ENCODE measurements around the gene MEIS2. TPM values are rescaled to one million over a fixed set of nuclear protein-coding genes. Genes with fewer than 3 reads are reported as not detected.

Gene MEIS2
- total RNA-seq, 2 experiments from 2014 or later = not detected

- Mint-ChIP-seq H3K4me3 (no peak overlapping the region), H3K9me3 (ENCODE audit: low read depth) (no peaks in the 10 kb centered on the region), H3K36me3 (ENCODE audit: low read depth) (no peaks in the 10 kb centered on the region), H3K4me1 (no peaks in the 10 kb centered on the region), H3K27ac (no peak overlapping the region), H3K27me3 (peaks cover 2% of the 10 kb centered on the region)
- intact Hi-C loops (cut with DNase I, micrococcal nuclease) = no loop called here
- CTCF ChIA-PET = no interaction called here
- no peak for DNase-seq
- POLR2A ChIA-PET = no interaction called here
- no peak for ATAC-seq
These were observed 89.8 kb downstream of the MEIS2 start for GRCh38 chr15:37010595-37010994.

DNA sequence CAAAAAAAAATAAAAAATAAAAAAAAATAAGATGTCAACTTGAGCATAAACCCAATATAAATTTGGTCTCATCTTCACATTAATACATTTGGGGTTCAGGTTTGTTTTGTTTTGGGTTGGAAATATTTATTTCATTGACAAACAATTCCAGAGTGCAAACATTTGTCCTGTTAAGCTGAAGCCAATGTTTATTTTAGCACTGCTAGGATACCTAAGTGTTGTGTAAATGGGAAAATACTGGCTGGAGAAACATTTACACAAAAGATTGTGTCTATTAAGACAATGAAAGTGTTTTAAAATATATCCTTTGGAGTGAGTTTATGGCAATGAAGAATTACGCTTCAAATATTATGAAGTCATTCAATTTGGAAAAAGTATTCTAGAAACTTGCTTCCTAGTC is 91.1 kb downstream of the MEIS2 start:
- ATAC-seq (no peak), DNase-seq (no peak)
- POLR2A ChIA-PET = no interaction called here
- H3K4me3 Mint-ChIP-seq = no peak overlapping the region
- no peaks in the 10 kb centered on the region for H3K36me3 Mint-ChIP-seq (ENCODE audit: low read depth)
- H3K9me3 Mint-ChIP-seq (ENCODE audit: low read depth) = no peaks in the 10 kb centered on the region
- H3K27me3 Mint-ChIP-seq = peaks cover 2% of the 10 kb centered on the region
- intact Hi-C loops (cut with DNase I, micrococcal nuclease) = no loop called here
- no peak overlapping the region for H3K27ac Mint-ChIP-seq
- CTCF ChIA-PET = no interaction called here
- H3K4me1 Mint-ChIP-seq = no peaks in the 10 kb centered on the region

DNA sequence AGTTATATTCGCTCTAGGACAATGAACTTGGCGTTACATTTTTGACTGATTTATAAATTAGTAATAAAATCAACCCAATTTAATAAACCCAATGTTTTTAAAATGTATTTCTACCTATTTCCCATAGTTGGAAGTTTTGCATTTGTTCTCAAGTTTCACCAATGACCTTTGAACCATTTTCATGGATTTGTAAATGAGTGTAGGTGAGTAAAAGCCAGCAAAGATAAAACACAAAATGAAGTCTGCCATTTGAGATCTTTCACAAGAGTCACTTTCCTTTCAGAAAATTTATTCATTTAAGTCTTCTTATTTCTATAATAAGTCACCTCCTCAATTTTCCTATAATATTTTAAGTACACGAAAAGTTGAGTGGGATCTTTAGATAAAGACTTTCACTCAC is 92.1 kb downstream of the MEIS2 start:
- no peaks in the 10 kb centered on the region for H3K4me1 Mint-ChIP-seq
- peaks cover 2% of the 10 kb centered on the region for H3K27me3 Mint-ChIP-seq
- POLR2A ChIA-PET = no interaction called here
- no peak overlapping the region for H3K4me3 Mint-ChIP-seq
- DNase-seq (no peak), ATAC-seq (no peak)
- no peaks in the 10 kb centered on the region for H3K9me3 Mint-ChIP-seq (ENCODE audit: low read depth)
- intact Hi-C loops (cut with DNase I, micrococcal nuclease) = no loop called here
- H3K27ac Mint-ChIP-seq = no peak overlapping the region
- CTCF ChIA-PET = no interaction called here
- H3K36me3 Mint-ChIP-seq (ENCODE audit: low read depth) = no peaks in the 10 kb centered on the region

- intact Hi-C loops (cut with DNase I, micrococcal nuclease) = no loop called here
- Mint-ChIP-seq H3K4me1 (no peaks in the 10 kb centered on the region), H3K9me3 (ENCODE audit: low read depth) (no peaks in the 10 kb centered on the region), H3K36me3 (ENCODE audit: low read depth) (no peaks in the 10 kb centered on the region), H3K27ac (no peak overlapping the region), H3K4me3 (no peak overlapping the region), H3K27me3 (peaks cover 2% of the 10 kb centered on the region)
- ATAC-seq = no peak
- ChIA-PET CTCF (no interaction called here), POLR2A (interaction anchor here (0.6 kb wide), 1 partner anchor 94 kb away, joined by 8 read pairs; no protein-coding TSS in a partner anchor)
- DNase-seq = no peak
These were observed 93.0 kb downstream of the MEIS2 start for GRCh38 chr15:37007301-37007700.

DNA sequence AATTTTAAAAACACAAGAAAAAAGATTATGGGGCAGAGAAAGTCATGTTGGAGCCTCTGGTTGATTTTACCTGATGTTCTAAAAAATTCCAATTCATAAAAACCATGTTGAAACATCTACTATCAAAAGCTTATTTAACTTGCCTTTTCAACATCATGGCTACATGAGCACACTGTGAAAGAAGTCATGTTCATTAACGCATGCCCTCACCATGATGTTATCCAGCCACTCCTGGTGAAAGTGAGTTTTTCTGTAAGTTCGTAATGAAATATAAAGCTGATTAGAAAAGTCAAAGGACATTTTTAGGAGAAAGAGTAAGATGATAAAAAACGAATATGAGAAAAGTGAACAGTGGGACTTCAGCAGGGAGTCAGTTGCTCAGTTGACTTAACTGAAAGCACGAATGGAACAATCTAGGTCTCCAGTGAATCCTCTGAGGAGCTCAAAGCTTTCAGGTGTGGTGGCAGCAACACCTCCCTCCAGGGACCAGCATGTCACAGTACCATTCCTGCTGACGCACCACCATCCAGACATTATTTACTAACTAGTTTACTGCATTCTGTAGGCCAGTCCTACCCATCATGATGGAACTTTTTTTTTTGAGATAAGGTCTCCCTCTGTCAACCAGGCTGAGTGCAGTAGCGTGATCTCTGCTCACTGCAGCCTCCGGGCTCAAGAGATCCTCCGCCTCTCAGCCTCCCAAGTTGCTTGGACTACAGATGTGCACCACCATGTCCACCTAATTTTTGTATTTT is 95.2 kb downstream of the MEIS2 start:
- Mint-ChIP-seq H3K9me3 (ENCODE audit: low read depth) (no peaks in the 10 kb centered on the region), H3K4me3 (no peak overlapping the region), H3K27ac (no peak overlapping the region), H3K4me1 (no peaks in the 10 kb centered on the region), H3K27me3 (no peaks in the 10 kb centered on the region), H3K36me3 (ENCODE audit: low read depth) (no peaks in the 10 kb centered on the region)
- ATAC-seq (no peak), DNase-seq (no peak)
- intact Hi-C loops (cut with DNase I, micrococcal nuclease) = no loop called here
- ChIA-PET CTCF (no interaction called here), POLR2A (no interaction called here)

DNA sequence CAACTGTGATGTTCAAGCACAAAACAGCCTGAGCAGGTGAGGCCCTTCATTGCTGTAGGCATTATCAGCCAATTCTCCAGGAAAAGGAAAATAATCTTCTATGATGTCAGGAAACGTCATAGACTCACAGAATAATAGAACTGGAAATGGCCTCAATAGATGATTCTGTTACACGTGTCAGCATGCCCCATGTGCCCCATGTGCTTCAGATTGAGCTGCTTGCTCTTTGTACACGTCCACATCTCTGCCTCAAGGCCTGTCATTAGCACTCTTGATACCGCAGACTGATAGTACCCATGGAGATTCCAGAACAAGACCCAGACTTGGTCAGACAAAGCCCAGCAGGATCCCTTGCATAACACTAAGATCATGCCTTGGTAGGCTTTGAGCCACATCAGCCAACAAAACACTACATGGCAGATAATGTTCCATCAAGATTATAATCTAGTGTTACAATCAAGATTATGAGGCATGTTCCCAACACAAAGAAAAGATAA is 95.9 kb downstream of the MEIS2 start:
- H3K36me3 Mint-ChIP-seq (ENCODE audit: low read depth) = no peaks in the 10 kb centered on the region
- no peak overlapping the region for H3K27ac Mint-ChIP-seq
- no peaks in the 10 kb centered on the region for H3K27me3 Mint-ChIP-seq
- CTCF ChIA-PET = no interaction called here
- H3K4me3 Mint-ChIP-seq = no peak overlapping the region
- DNase-seq = no peak
- POLR2A ChIA-PET = no interaction called here
- intact Hi-C loops (cut with DNase I, micrococcal nuclease) = no loop called here
- H3K9me3 Mint-ChIP-seq (ENCODE audit: low read depth) = no peaks in the 10 kb centered on the region
- no peaks in the 10 kb centered on the region for H3K4me1 Mint-ChIP-seq
- ATAC-seq = no peak

- no peak for ATAC-seq
- CTCF ChIA-PET = no interaction called here
- Mint-ChIP-seq H3K9me3 (ENCODE audit: low read depth) (no peaks in the 10 kb centered on the region), H3K27ac (no peak overlapping the region), H3K36me3 (ENCODE audit: low read depth) (no peaks in the 10 kb centered on the region), H3K27me3 (peaks cover 3% of the 10 kb centered on the region), H3K4me3 (no peak overlapping the region), H3K4me1 (no peaks in the 10 kb centered on the region)
- intact Hi-C loops (cut with DNase I, micrococcal nuclease) = no loop called here
- POLR2A ChIA-PET = no interaction called here
- DNase-seq = no peak
These were observed 98.2 kb downstream of the MEIS2 start for GRCh38 chr15:37002041-37002672.

GRCh38 chr15:37001417-37001816 is 98.9 kb downstream of the MEIS2 start:
- H3K4me3 Mint-ChIP-seq = no peak overlapping the region
- intact Hi-C loops (cut with DNase I, micrococcal nuclease) = no loop called here
- no peaks in the 10 kb centered on the region for H3K4me1 Mint-ChIP-seq
- DNase-seq = no peak
- peaks cover 3% of the 10 kb centered on the region for H3K27me3 Mint-ChIP-seq
- ATAC-seq = no peak
- ChIA-PET CTCF (no interaction called here), POLR2A (no interaction called here)
- H3K27ac Mint-ChIP-seq = no peak overlapping the region
- H3K36me3 Mint-ChIP-seq (ENCODE audit: low read depth) = no peaks in the 10 kb centered on the region
- H3K9me3 Mint-ChIP-seq (ENCODE audit: low read depth) = no peaks in the 10 kb centered on the region

- H3K4me1 Mint-ChIP-seq = no peaks in the 10 kb centered on the region
- H3K4me3 Mint-ChIP-seq = no peak overlapping the region
- ChIA-PET POLR2A (no interaction called here), CTCF (no interaction called here)
- no peaks in the 10 kb centered on the region for H3K9me3 Mint-ChIP-seq (ENCODE audit: low read depth)
- no peaks in the 10 kb centered on the region for H3K36me3 Mint-ChIP-seq (ENCODE audit: low read depth)
- peaks cover 3% of the 10 kb centered on the region for H3K27me3 Mint-ChIP-seq
- intact Hi-C loops (cut with DNase I, micrococcal nuclease) = no loop called here
- no peak overlapping the region for H3K27ac Mint-ChIP-seq
- DNase-seq = no peak
- ATAC-seq = no peak
These were observed 100.6 kb downstream of the MEIS2 start for GRCh38 chr15:36999778-37000177.

- DNase-seq (no peak), ATAC-seq (no peak)
- Mint-ChIP-seq H3K27me3 (peaks cover 3% of the 10 kb centered on the region), H3K36me3 (ENCODE audit: low read depth) (no peaks in the 10 kb centered on the region), H3K27ac (no peak overlapping the region), H3K9me3 (ENCODE audit: low read depth) (no peaks in the 10 kb centered on the region), H3K4me3 (no peak overlapping the region), H3K4me1 (no peaks in the 10 kb centered on the region)
- ChIA-PET CTCF (interaction anchor here (1.3 kb wide), 1 partner anchor 10 kb away, joined by 3 read pairs; no protein-coding TSS in a partner anchor), POLR2A (no interaction called here)
- intact Hi-C loops (cut with DNase I, micrococcal nuclease) = no loop called here
These were observed 103.7 kb downstream of the MEIS2 start for GRCh38 chr15:36996538-36997181.

DNA sequence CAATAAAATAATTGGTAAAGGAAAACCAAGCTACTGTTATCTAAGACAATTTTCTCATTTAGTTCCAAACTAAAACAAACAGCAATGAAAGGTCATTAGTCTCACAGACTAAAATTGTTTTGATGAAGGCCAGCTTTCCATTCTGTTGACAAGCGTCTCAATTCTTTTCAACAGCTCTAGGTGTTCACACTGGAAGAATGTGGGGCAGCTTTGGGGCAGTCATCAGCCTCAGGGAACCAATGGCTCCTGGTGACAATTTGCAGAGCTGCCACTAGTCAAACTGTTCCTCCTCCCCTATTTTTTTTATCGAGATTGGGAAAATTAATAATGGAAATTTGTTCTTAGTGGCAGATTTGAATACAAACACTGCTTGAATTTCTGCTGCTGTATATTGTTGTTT is 104.2 kb downstream of the MEIS2 start:
- no peak overlapping the region for H3K27ac Mint-ChIP-seq
- H3K36me3 Mint-ChIP-seq (ENCODE audit: low read depth) = no peaks in the 10 kb centered on the region
- CTCF ChIA-PET = interaction anchor here (1.3 kb wide), 1 partner anchor 10 kb away, joined by 3 read pairs; no protein-coding TSS in a partner anchor

DNA sequence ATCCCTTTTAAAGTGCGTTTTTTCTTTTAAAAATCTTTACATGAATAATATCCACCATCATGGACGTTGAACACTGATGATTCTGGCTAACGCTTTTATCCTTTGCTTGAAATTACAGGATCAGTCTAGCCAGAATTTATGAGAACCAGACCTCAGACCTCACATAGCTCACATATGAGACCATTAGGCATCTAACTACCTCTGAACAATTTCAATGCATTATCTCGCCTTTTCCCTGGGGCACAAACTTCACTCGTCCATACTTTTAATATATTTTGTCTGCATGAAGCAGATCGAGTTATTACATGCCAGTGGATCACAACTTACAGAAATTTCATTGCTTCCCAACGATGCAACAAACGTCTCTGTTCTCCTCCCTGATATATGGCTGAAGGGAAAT is 105.6 kb downstream of the MEIS2 start:
- no peaks in the 10 kb centered on the region for H3K36me3 Mint-ChIP-seq (ENCODE audit: low read depth)
- H3K4me3 Mint-ChIP-seq = no peak overlapping the region
- H3K27me3 Mint-ChIP-seq = peaks cover 3% of the 10 kb centered on the region
- H3K9me3 Mint-ChIP-seq (ENCODE audit: low read depth) = no peaks in the 10 kb centered on the region
- DNase-seq (no peak), ATAC-seq (no peak)
- CTCF ChIA-PET = no interaction called here
- no peak overlapping the region for H3K27ac Mint-ChIP-seq
- H3K4me1 Mint-ChIP-seq = no peaks in the 10 kb centered on the region
- intact Hi-C loops (cut with DNase I, micrococcal nuclease) = no loop called here
- POLR2A ChIA-PET = no interaction called here

More for the DNA sequence above, 104.2 kb downstream of the MEIS2 start:
- Mint-ChIP-seq H3K4me1 (no peaks in the 10 kb centered on the region), H3K4me3 (no peak overlapping the region), H3K27me3 (peaks cover 3% of the 10 kb centered on the region), H3K9me3 (ENCODE audit: low read depth) (no peaks in the 10 kb centered on the region)
- intact Hi-C loops (cut with DNase I, micrococcal nuclease) = no loop called here
- DNase-seq = no peak
- no peak for ATAC-seq
- POLR2A ChIA-PET = no interaction called here
